KMS-11 (cell line): Measurements from ENCODE around the gene C6orf47.

Source experiments
- H2AFZ ChIP-seq: fragments of 200-600 bp; sonication (generic); 2 replicates; pipeline ENCODE4 v1.6.1; 2016; ENCODE audit warnings: antibody characterized with exemption, mixed run types, low read depth
- H3K27ac ChIP-seq: fragments of 200-600 bp; sonication (generic); 2 replicates; pipeline ENCODE4 v1.6.1; 2016; ENCODE audit warnings: mild to moderate bottlenecking, mixed run types
- H3K27me3 ChIP-seq: fragments of 200-600 bp; sonication (generic); 2 replicates; pipeline ENCODE4 v1.6.1; 2017; ENCODE audit warnings: mild to moderate bottlenecking, low read depth, mixed run types, moderate library complexity; ENCODE audit not compliant: insufficient read depth
- H3K36me3 ChIP-seq: fragments of 200-600 bp; sonication (generic); 2 replicates; pipeline ENCODE4 v1.6.1; 2017; ENCODE audit warnings: mild to moderate bottlenecking, mixed run types; ENCODE audit not compliant: insufficient read depth
- H3K4me1 ChIP-seq: fragments of 200-600 bp; sonication (generic); 2 replicates; pipeline ENCODE4 v1.6.1; 2016; ENCODE audit warnings: mild to moderate bottlenecking, low read depth, mixed run types; ENCODE audit not compliant: poor library complexity, severe bottlenecking
- H3K4me2 ChIP-seq: fragments of 200-600 bp; sonication (generic); 2 replicates; pipeline ENCODE4 v1.7.0; 2016; ENCODE audit warnings: mild to moderate bottlenecking, mixed run types
- H3K4me3 ChIP-seq: fragments of 200-600 bp; sonication (generic); IDR thresholded peaks from 2 replicates; pipeline ENCODE4 v1.6.1; 2017; ENCODE audit warnings: low read depth, low read length, mixed read lengths; ENCODE audit not compliant: insufficient read depth
- H3K79me2 ChIP-seq: fragments of 200-600 bp; sonication (generic); 2 replicates; pipeline ENCODE4 v1.6.1; 2016; ENCODE audit warnings: low read depth, mixed run types; ENCODE audit not compliant: insufficient read depth
- H3K9ac ChIP-seq: fragments of 200-600 bp; sonication (generic); 2 replicates; pipeline ENCODE4 v1.6.1; 2016; ENCODE audit warnings: mild to moderate bottlenecking, mixed run types
- H4K20me1 ChIP-seq: fragments of 200-600 bp; sonication (generic); 2 replicates; pipeline ENCODE4 v1.6.1; 2016; ENCODE audit warnings: mild to moderate bottlenecking, mixed run types; ENCODE audit not compliant: insufficient read depth
- TF ChIP-seq, protein P1 (sequence below): fragments of 200-600 bp; sonication (generic); conservative IDR thresholded peaks from 2 replicates; pipeline ENCODE4 v1.6.1; 2017; ENCODE audit warnings: low read depth, mild to moderate bottlenecking, antibody characterized with exemption, low read length, moderate library complexity, mixed read lengths

Gene C6orf47

GRCh38 chr6:31665501-31666336, 5.1 kb upstream of the C6orf47 start, which contains the start of gene CSNK2B:
Gene CSNK2B (plus strand): TSS chr6:31666080. CDS start chr6:31666832, 752 bp downstream.
- Histone ChIP-seq H3K4me1 (peaks cover 43% of the 10 kb centered on the region), H4K20me1 (no peaks in the 10 kb centered on the region), H3K27ac (peak within 1 kb of the TSS; percentile 98), H3K79me2 (peaks cover 41% of the 10 kb centered on the region), H3K4me3 (peak within 1 kb of the TSS; percentile 54), H2AFZ (peak within 1 kb of the TSS; percentile 67), H3K9ac (peak within 1 kb of the TSS; percentile 89), H3K27me3 (no peaks in the 10 kb centered on the region), H3K4me2 (peak within 1 kb of the TSS; percentile 94), H3K36me3 (peaks cover 4% of the 10 kb centered on the region; the same call in 1 of the 2 replicates)
- TF ChIP-seq, protein P1, sequence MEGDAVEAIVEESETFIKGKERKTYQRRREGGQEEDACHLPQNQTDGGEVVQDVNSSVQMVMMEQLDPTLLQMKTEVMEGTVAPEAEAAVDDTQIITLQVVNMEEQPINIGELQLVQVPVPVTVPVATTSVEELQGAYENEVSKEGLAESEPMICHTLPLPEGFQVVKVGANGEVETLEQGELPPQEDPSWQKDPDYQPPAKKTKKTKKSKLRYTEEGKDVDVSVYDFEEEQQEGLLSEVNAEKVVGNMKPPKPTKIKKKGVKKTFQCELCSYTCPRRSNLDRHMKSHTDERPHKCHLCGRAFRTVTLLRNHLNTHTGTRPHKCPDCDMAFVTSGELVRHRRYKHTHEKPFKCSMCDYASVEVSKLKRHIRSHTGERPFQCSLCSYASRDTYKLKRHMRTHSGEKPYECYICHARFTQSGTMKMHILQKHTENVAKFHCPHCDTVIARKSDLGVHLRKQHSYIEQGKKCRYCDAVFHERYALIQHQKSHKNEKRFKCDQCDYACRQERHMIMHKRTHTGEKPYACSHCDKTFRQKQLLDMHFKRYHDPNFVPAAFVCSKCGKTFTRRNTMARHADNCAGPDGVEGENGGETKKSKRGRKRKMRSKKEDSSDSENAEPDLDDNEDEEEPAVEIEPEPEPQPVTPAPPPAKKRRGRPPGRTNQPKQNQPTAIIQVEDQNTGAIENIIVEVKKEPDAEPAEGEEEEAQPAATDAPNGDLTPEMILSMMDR, result no peak

DNA sequence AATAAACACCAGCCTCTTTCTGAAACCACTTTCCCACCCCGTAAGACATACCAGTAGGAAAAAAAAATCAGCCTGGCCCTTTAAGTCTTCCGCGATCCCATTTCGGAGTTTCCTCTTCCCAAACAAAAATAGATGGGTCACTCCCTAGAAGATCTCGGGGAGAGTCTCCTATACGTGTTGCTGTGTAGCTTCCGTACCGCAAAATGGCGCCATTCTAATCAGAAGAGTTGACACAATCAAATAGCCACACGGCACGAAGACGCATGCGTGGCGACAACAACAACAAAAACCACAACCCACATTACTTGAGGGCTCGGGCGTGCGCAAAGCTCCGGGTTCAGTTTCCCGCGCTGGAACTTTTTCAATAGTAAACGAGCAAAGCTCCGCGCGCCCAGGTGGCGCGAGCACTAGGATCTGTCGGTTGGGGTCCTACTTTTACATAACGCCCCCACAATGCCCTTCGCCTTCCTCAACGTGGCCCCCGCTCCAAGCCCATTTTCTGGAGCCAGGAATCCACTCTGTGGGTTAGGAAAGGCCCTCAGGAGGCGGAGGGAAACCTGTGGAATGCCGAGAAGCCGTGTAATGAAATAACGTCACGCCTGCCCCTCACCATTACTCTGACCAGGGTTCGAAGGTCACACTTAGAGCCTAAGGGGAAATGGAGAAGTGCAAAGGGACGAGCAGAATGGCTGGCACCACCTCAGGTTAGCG, 4.4 kb upstream of the C6orf47 start, which contains the start of gene GPANK1:
Gene GPANK1 (minus strand): TSS at position 208 of the 711 bp plus-strand sequence. CDS start 519 bp downstream, outside the sequence.
- H3K4me1 ChIP-seq, result peaks cover 44% of the 10 kb centered on the region
- peaks cover 46% of the 10 kb centered on the region for H3K79me2 ChIP-seq
- H2AFZ ChIP-seq, result peak within 1 kb of the TSS; percentile 27; the same call in 1 of the 2 replicates
- H3K27me3 ChIP-seq, result no peaks in the 10 kb centered on the region
- TF ChIP-seq, protein P1, result no peak
- H3K9ac ChIP-seq, result peak within 1 kb of the TSS; percentile 89
- H3K4me3 ChIP-seq, result peak within 1 kb of the TSS; percentile 54
- peak within 1 kb of the TSS; percentile 97 for H3K4me2 ChIP-seq
- H3K27ac ChIP-seq, result peak within 1 kb of the TSS; percentile 98
- no peaks in the 10 kb centered on the region for H4K20me1 ChIP-seq
- H3K36me3 ChIP-seq, result peaks cover 4% of the 10 kb centered on the region; the same call in 1 of the 2 replicates

DNA sequence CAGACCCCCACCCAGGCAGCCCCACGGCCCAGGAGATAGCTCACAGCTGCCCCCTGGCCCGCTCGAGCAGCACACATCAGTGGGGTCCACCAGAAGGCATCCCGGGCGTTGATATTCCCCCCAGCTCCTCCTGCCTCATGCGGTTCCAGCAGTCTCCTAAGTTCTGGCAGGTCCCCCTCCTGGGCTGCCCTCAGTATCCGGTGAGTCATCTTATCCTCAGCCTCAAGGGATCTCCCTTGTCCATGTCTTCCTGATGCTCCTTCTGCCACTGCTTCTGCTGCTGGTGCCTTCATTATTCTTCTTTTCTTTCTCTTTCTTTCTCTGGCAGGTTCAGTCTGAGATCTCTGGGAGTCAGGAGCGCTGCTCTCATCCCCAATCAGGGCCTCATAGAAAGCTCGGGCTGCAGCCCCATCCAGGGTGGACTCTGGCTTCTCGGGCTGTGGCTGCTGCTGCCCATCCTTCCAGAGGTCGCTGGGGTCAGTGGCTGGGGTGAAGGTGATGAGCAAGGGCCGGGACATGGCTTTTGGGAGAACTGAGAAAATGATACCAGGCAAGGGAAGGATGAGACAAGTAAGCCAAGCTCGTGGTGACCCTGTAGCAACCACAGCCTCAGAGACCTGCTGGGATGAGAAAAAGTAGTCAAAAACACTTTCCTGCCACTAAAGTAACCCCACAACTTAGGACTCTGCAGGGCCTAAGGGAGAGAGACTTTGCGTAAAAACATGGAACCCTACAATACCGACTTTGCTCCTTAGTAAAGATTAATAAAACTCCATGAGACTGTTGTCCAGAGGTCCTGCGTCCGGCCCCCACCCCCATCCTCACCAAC, 3.6 kb upstream of the C6orf47 start:
- TF ChIP-seq, protein P1, result no peak
- Histone ChIP-seq H3K4me1 (peaks cover 52% of the 10 kb centered on the region), H2AFZ (peak overlapping the region; percentile 27; the same call in 1 of the 2 replicates), H4K20me1 (no peaks in the 10 kb centered on the region), H3K27ac (peak overlapping the region; percentile 98), H3K27me3 (no peaks in the 10 kb centered on the region), H3K9ac (peak overlapping the region; percentile 89; the same call in 1 of the 2 replicates), H3K4me3 (peak overlapping the region; percentile 54), H3K79me2 (peaks cover 54% of the 10 kb centered on the region), H3K4me2 (peak overlapping the region; percentile 97), H3K36me3 (peaks cover 4% of the 10 kb centered on the region; the same call in 1 of the 2 replicates)
